HG03025 (cell line): ENCODE data around the gene URM1.

Experiments
- ATAC-seq: cut with Tn5 transposase; IDR thresholded peaks from one replicate; pipeline ENCODE4 v1.9.1; 2021; ENCODE audit warnings: mild to moderate bottlenecking, moderate library complexity; ENCODE audit not compliant: unreplicated experiment, low FRiP score

Gene URM1

DNA sequence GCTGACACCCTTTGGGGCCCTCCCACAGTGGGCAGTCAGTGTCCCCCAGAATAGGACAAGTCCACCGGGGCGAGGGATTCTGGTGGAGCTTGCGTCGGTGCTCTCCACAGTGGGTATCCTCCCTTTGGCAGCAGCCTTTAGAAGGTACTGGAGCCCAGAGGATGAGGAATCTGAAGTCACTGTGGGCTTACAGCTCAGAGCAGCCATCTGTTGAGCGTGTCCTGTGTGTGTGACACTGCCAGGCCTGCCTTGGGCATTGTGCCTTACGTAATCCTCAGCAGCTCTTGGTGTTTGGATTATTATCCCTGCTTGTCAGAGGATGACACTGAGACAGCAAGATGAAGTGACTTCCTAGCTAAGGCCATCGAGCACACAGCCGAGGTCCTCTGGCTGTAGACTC lies 12.6 kb downstream of the URM1 start:
- no peak for ATAC-seq

DNA sequence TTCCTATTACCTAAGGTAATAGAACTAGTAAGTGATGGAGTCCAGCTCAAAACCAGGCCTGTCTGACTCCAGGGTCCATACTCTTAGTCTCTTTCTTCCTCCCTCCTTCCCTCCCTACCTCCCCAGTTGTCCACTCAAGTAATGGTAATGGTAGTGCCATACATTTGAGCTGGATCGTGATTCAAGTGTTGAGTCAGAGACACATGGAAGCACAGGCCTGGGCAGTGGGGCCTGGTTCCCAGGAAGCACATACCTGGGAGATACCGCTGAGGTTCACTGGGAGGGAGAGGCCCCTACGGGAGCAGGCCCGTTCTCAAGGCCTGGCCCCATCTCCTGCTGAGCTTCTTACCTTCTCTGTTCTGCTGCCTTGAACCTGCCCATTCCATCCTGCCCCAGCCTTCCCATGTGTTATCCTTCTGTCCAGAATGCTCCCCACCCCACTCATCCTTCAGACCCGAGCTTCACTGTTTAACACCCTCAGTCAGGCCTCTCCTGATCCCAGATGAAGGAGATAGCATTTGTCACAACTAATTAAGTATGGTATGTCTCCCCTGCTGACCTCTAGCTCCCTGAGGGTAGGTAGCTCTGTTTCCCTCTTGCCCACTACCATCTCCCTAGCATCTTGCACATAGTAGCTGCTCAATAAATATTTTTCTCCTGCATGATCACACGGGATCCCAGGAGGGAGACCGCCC lies 13.8 kb downstream of the URM1 start:
- ATAC-seq, result no peak

DNA sequence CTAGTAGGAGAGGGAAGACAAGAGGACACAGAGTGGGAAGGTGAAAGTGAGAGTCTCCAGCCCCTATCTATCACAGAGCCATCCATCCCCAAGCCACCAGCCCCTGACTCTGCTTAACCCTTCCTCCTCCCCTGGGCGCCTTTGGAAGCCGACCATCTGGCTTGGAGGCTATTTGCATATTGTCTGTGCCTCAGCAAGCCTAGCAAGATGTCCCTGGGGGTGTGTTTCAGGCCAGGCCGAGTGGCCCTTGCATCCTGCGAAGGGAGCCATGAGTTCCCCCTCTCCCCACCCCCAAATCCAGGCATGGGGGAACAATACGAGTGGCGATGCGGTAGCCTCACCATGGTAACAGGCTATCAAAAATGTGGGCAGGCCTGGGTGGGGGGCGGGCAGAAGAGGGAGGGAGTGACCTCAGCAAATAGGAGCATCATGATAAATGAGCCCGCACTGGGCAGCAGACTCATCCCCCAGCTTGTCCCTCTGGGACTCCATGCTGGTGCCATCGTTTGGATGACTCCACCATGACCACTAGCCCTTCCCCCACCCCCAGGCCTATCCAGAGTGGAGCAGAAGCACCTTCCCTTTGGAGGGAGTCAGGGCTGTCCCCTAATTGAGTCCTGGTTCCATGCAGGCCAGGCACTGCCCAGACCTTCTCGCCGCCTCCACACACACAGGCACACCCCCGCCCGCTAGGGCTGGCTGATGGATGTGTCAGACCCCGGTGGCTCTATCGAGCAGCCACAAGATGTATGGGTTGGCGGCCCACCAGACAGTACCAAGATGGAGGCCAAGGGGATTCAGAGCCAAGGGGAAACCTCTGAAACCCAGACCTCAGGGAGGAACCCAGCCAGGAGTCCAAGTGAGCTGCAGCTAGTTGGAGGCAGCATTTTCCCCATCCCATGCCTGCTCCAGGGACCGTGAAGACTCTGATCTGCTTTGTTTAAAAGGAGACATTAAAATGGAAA lies 14.6 kb downstream of the URM1 start:
- no peak for ATAC-seq

DNA sequence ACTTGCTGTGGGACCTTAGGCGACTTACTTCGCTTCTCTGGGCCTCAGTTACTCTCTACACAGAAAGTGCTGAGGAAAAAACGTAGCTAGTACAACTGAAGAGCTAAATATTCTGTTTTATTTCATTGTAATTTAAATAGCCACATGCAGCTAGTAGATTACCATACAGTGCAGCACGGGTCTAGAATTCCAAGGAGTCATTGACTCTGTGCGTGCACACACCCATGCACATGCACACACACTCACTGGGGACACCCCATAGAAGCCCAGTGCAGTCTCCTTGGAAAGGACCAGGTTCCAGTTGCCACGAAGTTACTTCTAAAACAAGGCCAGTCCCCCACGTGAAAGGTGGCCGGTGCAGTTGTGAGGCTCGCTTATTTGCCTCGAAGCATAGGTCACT lies 17.0 kb downstream of the URM1 start:
- ATAC-seq, result no peak

DNA sequence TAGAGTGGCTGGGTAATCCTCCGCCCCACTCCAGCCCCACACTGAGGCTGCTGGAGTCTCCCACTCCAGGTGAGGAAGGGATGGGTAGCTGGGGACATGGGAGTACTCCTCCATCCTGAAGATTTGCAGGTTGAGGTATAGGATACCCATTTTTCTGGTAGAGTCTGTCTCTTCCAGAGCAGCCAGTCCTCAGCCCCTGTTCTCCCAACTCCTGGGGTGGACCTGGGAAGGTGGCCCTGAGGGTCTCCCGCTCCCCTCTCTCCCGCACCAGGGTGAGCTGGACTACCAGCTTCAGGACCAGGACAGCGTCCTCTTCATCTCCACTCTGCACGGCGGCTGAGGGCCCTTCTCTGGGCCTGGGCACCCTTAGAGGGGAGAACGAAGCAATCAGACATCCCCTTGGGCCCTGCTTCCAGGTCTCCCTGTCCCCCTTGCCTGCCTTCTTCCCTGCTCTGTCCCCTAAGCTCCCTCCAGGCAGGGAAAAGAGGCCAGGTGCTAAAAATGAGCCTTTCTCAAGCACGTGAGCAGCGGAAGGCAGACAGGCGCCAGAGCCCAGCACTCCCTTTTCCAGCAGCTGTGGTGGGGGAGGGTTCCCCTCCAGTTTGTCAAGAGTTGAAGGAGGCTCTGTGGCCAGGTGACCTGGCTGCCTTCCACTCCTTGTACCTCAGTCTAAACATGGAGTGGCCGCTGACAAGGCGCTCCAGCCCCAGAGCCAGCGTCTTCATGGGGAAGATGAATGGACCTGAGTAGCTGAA lies 18.4 kb downstream of the URM1 start:
- no peak for ATAC-seq

DNA sequence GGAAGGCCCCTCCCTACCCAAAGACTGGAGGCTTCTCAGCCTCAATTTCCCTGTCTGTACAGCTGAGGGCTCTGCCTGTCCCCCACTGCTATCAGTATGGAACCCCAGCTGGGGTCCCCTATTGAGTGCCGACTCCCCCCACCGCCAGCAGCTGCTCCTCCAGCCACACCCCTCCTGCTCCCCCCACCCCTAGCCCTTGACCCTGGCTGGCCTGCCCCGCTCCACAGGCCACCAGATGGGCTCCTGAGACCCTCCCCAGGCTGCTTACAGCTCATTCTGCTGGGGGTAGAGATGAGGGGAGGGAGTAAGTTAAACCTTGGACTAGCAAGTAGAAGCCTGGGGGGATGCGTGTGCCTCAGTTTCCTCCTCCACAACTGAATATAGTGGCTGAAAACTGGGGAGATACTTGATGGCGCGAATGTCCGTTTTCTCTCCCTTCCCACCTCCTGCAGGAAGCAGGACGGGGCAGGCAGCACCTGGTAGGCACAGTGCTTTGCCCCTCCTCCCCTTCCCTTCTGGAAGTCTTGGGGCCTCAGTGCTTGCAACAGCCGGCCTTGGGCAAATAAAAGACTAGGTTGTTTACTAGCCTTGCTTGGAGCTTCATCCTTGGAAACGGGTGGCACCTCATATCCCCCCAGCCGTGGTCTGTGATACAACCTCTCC lies 19.1 kb downstream of the URM1 start:
- no peak for ATAC-seq

DNA sequence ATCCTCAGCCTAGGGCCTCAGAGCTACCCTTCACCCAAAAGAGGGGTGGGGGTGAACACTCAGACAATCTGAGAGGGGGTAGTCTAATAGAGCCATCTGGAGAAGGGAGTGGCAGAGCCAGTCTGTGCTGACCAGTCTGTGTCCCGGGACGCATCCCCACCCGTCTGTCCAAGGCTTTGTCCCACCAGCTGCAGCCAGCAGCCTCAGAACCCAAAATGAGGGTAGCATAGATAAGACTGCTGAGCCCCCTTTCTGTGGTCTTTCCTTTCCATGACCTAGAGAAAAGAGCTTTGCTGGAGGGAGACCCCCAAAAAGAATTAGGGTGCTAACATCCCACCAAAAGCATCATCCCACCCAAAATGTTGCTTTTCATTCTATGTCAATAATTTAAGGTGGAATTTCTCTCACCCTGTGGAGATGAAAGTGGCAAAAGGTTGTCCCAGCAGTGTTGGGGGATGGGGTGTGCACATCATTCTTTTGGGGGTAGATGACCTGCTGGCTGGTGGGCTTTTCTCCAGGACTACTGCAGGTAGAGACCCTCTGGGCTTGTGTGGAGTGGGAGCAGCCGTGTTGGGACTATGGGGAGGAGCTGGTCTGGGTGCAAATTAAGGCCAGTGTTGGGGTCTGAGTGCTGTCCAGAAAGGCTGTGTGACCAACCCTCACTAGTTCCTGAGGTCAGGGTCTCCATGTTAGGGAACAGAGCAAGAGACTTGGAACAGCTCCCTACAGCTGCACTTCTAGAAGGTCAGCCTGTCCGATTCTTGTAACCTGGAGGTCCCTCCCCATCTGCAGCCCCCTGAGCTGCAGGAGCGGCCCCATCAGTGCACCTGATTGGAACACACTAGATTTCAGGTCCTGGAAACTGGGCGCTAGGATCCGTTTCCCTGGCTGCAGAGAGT lies 19.9 kb downstream of the URM1 start:
- no peak for ATAC-seq

DNA sequence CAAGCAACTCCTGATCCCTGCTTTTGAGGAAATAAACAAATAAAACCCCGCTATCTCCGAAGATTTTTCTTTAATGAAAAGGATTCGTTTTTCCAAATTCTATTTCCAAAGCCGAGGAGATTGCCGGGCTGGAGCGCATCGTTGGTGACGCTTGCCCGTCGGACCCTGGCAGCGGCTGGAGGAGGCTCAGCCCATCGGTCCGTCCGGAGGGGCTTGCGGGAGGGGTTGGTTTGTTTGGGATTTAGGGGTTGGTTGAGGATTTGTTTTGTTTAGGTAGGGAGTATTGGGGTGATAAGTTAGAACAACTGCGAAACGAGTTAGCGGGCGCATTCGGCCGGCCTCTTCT lies 20.8 kb downstream of the URM1 start:
- no peak for ATAC-seq

DNA sequence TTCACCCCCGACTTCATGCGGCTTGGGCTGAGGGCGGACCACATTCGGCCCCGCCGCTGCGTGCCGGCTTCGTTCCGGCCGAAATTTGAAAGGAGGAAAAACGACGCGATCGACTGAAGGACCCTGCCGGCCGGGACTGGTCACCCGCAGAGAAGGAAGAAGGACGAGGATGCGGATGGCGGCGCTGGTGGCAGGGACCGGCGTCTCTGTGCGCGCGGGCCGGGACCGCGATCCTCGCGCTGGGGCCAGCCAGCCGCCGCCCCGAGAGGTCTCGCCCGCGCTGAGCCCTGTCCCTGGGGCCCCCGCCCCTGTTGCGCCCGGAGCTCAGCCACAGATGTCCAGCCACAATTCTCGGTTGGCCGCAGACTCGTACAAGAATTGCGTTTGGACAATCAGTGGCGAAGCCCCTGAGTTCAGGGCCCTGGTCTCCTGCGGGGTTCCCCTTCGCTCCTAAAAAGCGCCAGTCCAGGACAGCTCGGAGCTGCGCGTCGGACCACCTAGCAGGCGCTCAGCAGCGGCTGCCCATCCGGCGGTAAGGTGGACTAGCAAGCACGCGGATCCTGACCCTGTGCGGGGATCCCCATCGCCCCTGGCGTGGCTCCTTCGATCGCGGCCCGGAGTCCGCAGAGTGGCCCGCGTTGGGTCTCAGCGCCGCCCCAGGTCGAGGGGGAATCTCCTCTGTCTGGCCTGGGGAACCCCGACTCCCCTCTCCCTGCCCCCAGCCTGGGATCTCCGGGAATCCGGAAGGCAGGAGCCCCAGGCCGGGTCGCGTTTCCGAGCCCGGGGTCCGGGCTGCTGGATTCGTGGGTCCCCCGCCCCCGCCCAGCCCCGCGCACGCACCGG lies 21.3 kb downstream of the URM1 start:
- ATAC-seq, result no peak

DNA sequence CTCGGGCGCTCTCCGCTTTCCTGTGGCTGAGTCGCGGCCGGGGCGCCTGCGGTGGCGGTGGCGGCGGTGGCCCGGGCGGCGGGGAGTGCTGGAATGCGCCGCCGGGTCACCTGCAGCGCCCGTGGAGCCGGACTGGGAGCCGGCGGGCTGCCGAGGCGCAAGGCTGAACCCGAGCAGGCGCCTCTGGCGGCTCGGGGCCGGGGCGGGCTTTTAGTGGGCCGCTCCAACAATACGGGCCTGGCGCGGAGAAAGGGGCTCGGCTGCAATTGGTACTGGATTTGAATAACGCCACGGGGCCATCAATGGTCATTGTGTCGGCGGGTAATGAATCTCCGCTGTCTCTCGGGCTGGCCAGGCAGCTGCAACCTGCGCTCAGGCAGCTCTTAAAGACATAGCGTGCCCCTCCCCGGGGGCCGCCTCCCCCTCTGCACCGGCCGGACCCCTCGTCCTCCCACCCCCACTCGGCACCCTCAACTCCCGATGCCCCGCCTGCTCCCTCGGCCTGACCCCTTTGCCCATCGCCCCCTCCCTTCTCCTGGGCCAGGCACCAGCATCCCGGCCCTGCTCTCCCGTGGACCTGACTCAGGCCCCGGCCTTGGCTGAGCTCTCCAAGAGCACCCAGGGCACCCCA lies 22.1 kb downstream of the URM1 start:
- no peak for ATAC-seq

DNA sequence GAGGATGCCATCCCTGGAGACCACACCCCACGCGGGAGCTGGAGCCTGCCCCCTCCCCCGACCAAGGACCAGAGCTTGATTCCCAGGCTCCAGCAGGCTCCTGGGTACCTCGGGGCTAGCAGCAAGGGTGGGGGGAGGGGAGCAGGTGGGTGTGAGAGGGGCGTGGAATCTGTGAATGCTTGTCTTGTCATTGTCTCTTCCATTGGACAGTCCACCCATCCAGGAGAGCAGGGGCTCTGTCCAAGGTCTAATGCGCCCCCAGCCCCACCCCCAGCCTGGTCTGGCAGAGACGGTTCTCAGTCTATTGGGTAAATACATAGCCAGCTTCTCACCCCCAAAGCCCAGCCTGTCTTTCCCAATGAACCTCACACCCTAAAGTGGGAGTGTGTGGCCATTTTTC lies 22.8 kb downstream of the URM1 start:
- ATAC-seq, result no peak

DNA sequence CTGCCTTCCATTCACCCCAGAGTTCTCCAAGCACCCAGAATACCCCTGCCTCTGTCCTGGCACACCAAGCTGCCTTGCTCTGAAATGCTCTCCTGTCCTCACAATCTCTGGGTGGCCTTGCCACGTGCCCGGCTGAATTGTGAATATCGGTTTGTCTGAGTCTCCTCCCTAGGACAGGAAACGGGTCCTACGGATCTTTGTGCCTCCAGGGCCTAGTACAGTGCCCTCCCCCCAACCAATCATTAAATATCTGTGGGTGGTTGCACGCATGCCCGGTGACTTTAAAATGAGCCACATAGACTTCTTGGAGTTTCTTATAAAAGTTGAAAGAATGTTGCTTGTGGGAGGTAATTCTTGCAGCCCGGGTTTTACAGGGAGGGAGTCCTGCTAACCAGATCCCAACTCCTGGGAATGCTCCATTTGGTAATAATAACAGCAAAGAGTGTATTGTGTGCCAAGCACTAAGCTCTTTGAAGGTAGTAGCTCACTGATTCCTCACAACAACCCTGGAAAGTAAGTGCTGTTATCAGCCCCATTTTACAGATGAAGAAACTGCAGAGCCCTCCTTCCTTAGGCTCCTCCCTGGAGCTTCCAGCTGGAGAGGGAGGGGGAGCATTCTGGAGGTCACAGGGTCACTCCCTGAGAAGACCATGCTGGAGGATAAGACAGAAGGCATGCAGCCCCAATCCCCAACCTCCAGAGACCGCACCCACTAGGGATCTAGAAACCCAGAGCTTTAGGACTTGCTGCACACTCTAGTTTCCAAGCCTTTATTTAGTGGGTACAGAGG lies 23.4 kb downstream of the URM1 start:
- no peak for ATAC-seq

DNA sequence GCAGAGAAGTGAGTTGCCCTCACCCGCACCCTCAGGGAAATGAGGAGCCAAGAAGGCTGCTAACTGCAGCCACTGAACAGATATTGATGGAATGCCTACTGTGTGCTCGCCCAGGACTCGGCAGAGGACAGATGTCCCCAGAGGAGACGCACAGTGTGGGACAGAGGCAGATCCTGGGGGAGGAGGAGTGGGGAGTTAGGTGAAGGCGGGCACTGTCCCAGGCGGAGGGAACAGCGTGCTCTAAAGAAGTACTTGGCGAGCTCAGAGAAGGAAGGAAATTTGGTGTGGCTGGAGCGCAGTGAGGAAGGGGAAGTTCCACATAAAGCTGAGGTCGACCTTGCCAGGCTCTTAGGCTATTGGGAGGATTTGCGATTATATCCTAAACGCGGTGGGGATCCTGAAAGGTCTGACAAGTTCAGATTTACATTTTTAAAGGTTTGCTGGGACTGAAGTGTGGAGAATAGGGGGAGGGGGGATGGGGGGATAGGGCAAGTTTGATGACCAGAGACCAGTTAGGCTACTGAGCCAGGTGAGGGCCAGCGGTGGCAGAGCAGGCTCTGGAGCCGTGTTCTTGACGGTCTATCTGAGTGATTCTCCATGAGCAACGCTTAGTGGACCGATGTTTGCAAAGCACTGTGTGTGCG lies 25.9 kb downstream of the URM1 start:
- no peak for ATAC-seq

DNA sequence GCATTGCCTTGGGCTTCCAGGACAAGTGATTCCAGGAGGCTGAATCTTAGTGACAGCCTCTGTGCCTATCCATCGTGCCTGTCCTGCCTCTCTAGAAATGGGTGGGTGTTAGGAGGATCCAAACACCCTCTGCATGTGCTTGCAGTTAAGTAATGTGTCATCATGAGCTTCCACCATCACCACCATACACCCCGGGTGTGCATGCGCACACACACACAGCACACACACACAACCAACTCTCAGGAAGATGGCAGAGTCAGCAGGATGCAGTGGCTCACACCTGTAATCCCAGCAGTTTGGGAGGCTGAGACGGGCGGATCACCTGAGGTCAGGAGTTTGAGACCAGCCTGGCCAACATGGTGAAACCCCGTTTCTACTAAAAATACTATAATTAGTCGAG lies 26.7 kb downstream of the URM1 start:
- ATAC-seq, result no peak

DNA sequence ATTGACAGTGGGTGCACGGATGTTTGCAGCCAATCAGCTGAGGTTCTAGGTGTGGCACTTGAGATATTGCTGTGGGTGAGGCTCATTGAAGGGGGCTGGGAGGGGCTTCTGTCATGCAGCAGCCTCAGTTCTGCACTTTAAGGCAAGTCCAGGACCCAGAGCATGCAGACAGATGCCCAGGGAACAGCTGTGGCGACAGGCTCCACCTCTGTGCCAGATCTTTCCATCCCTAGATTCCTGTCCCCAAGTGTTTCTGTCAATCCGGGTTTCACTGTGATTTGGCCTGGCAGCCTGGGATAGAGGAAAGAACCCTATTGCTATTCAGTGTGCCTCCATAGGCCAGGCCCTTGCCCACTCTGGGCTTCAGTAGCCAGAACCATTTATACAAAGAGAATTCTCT lies 28.7 kb downstream of the URM1 start:
- ATAC-seq, result no peak

DNA sequence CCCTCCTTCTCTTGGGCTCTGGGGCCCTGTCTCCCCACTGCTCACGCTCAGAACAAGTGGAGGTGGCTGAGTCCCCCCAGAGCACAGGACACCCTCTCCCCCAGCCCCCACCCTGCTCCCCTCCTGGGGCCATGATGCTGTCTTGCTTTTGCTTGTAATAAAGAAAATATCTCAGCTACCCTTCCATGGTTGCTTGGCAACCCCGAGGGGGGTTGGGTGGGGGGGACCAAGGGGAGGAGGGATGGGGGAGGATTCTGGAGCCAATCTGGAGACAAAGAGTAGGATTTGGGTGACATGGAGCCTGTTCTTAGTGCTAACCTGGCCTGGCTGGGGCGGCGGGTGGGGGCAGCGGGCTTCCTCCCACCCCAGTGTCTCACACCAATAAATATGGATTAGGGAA lies 33.4 kb downstream of the URM1 start:
- no peak for ATAC-seq

DNA sequence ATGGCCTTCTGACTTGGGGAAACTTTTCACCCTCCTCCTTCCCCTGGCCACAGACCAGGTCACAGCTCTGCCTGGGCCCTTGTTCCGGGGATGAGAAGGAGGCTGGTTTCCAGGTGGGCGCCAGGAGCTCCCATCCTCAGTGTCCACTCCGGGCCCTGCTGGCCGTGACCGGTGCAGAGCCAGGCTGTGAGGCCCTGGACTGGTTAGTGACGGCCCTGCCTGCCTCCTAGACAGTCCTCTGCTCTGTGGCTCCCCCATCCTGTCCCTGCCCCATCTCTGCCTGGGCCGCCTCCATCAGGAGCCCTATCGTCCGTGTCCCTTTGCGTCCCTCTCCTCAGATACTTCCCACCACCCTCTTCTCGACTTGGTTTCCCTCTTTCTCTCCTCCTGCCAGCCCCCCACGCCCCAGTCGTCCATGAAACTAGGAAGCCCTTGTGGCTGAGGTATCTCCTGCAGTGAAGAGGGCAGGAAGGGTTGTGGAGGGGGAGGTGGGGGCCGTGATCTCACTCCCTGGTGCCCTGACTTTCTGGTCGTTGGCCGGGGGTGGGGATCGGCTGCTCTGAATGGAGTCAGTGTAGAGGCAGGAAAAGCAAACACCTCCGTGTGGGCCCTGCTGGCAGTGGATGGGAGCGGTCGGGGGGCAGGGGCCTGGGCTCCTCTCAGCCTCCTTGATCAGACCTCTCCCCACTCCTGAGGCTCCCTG lies 34.1 kb downstream of the URM1 start:
- no peak for ATAC-seq
